H9 (cell line): Measurements from ENCODE around the gene MATN1. TPM values are rescaled to one million over a fixed set of nuclear protein-coding genes. Genes with fewer than 3 reads are reported as not detected.

Experiments
- DNase-seq: peaks from one replicate; pipeline ENCODE4 v3.0.0-alpha.2; 2017
- H2AFZ ChIP-seq: one replicate; pipeline ENCODE4 v1.6.1; 2013; ENCODE audit warnings: mild to moderate bottlenecking, low read length, control low read depth, moderate library complexity
- H2AK5ac ChIP-seq: 2 replicates; pipeline ENCODE4 v1.6.1; 2013; ENCODE audit warnings: low read length, control low read depth, mixed read lengths; ENCODE audit not compliant: insufficient read length
- H2BK120ac ChIP-seq: one replicate; pipeline ENCODE4 v1.6.1; 2013; ENCODE audit warnings: low read depth, mild to moderate bottlenecking, low read length, control low read depth, inconsistent platforms; ENCODE audit not compliant: poor library complexity, severe bottlenecking
- H2BK12ac ChIP-seq: 2 replicates; pipeline ENCODE4 v1.6.1; 2013; ENCODE audit warnings: low read length, control low read depth, mixed read lengths, low read depth; ENCODE audit not compliant: insufficient read length
- H2BK15ac ChIP-seq: 2 replicates; pipeline ENCODE4 v1.6.1; 2013; ENCODE audit warnings: low read depth, low read length, control low read depth
- H2BK20ac ChIP-seq: one replicate; pipeline ENCODE4 v1.6.1; 2013; ENCODE audit warnings: low read depth, mild to moderate bottlenecking, low read length, control low read depth, inconsistent platforms; ENCODE audit not compliant: poor library complexity, severe bottlenecking
- H2BK5ac ChIP-seq: 2 replicates; pipeline ENCODE4 v1.6.1; 2013; ENCODE audit warnings: low read length, control low read depth, mixed read lengths; ENCODE audit not compliant: insufficient read length
- H3K14ac ChIP-seq: 2 replicates; pipeline ENCODE4 v1.6.1; 2013; ENCODE audit warnings: low read length, control low read depth; ENCODE audit not compliant: insufficient read depth
- H3K18ac ChIP-seq: 2 replicates; pipeline ENCODE4 v1.6.1; 2013; ENCODE audit warnings: low read depth, mild to moderate bottlenecking, mixed read lengths, low read length, control low read depth; ENCODE audit not compliant: insufficient read length
- H3K23ac ChIP-seq: 2 replicates; pipeline ENCODE4 v1.6.1; 2013; ENCODE audit warnings: low read length, control low read depth, mixed read lengths, low read depth; ENCODE audit not compliant: insufficient read length
- H3K23me2 ChIP-seq: 2 replicates; pipeline ENCODE4 v1.6.1; 2013; ENCODE audit warnings: low read depth, mild to moderate bottlenecking, mixed read lengths, low read length, control low read depth; ENCODE audit not compliant: insufficient read length, poor library complexity, severe bottlenecking
- H3K27ac ChIP-seq: 2 replicates; pipeline ENCODE4 v1.5.1; 2013; ENCODE audit warnings: low read length, control low read depth, mixed read lengths, low read depth; ENCODE audit not compliant: insufficient read length
- H3K27me3 ChIP-seq: 2 replicates; pipeline ENCODE4 v1.6.1; 2013; ENCODE audit warnings: low read length, control low read depth, inconsistent platforms; ENCODE audit not compliant: insufficient read depth
- H3K4ac ChIP-seq: 2 replicates; pipeline ENCODE4 v1.6.1; 2013; ENCODE audit warnings: low read depth, mild to moderate bottlenecking, control low read depth, inconsistent platforms, low read length, moderate library complexity
- H3K4me1 ChIP-seq: 2 replicates; pipeline ENCODE4 v1.6.1; 2013; ENCODE audit warnings: low read length, control low read depth, inconsistent platforms; ENCODE audit not compliant: insufficient read depth
- H3K4me2 ChIP-seq: 2 replicates; pipeline ENCODE4 v1.6.1; 2013; ENCODE audit warnings: low read length, control low read depth, mixed read lengths; ENCODE audit not compliant: insufficient read length, insufficient read depth
- H3K56ac ChIP-seq: 2 replicates; pipeline ENCODE4 v1.6.1; 2013; ENCODE audit warnings: low read depth, mild to moderate bottlenecking, mixed read lengths, low read length, control low read depth; ENCODE audit not compliant: insufficient read length
- H3K79me1 ChIP-seq: 2 replicates; pipeline ENCODE4 v1.6.1; 2013; ENCODE audit warnings: low read depth, mild to moderate bottlenecking, moderate library complexity, low read length, control low read depth, inconsistent platforms; ENCODE audit not compliant: insufficient read depth, poor library complexity, severe bottlenecking
- H3K79me2 ChIP-seq: 2 replicates; pipeline ENCODE4 v1.6.1; 2013; ENCODE audit warnings: low read length, control low read depth, inconsistent platforms; ENCODE audit not compliant: insufficient read depth
- H3K9ac ChIP-seq: 2 replicates; pipeline ENCODE4 v1.6.1; 2013; ENCODE audit warnings: low read length, control low read depth, mixed read lengths; ENCODE audit not compliant: insufficient read length; ENCODE audit errors: extremely low read depth
- H3K9me3 ChIP-seq: one replicate; pipeline ENCODE4 v1.6.1; 2013; ENCODE audit warnings: low read depth, low read length, inconsistent platforms; ENCODE audit not compliant: control insufficient read depth
- H3T11ph ChIP-seq: one replicate; pipeline ENCODE4 v1.6.1; 2013; ENCODE audit warnings: mild to moderate bottlenecking, low read length, control low read depth, inconsistent platforms
- H4K20me1 ChIP-seq: one replicate; pipeline ENCODE4 v1.6.1; 2013; ENCODE audit not compliant: control insufficient read depth, insufficient read length, insufficient read depth
- H4K5ac ChIP-seq: 2 replicates; pipeline ENCODE4 v1.6.1; 2013; ENCODE audit warnings: low read depth, mild to moderate bottlenecking, mixed read lengths, low read length, control low read depth; ENCODE audit not compliant: insufficient read length
- H4K8ac ChIP-seq: replicated peaks from 2 replicates; pipeline ENCODE4 v1.6.1; 2013; ENCODE audit warnings: low read length, control low read depth, mixed read lengths, low read depth; ENCODE audit not compliant: insufficient read length
- H4K91ac ChIP-seq: 2 replicates; pipeline ENCODE4 v1.6.1; 2013; ENCODE audit warnings: low read depth, mild to moderate bottlenecking, moderate library complexity, mixed read lengths, low read length, control low read depth; ENCODE audit not compliant: insufficient read length
- H3K27ac Mint-ChIP-seq, 3 experiments: 2 replicates in 2 of 3; 3 replicates in 1 of 3; pipeline ENCODE4 v1.8.0; 2020 to 2021; ENCODE audit warnings: mixed read lengths in 3 of 3, mild to moderate bottlenecking in 1 of 3, moderate library complexity in 1 of 3
- H3K27me3 Mint-ChIP-seq: 2 replicates; pipeline ENCODE4 v1.8.0; 2021; ENCODE audit warnings: low read depth, mild to moderate bottlenecking, moderate library complexity, mixed read lengths
- H3K36me3 Mint-ChIP-seq, 3 experiments: 2 replicates in 2 of 3; 3 replicates in 1 of 3; pipeline ENCODE4 v1.8.0; 2020 to 2021; ENCODE audit warnings: low read depth in 3 of 3, mixed read lengths in 3 of 3; ENCODE audit not compliant: insufficient read depth in 1 of 3
- H3K4me1 Mint-ChIP-seq, 2 experiments: 2 replicates each; pipeline ENCODE4 v1.8.0; 2020; ENCODE audit warnings: mixed read lengths in 2 of 2
- H3K4me3 Mint-ChIP-seq, 2 experiments: 2 replicates in 1 of 2; 3 replicates in 1 of 2; pipeline ENCODE4 v1.8.0; 2020 to 2021; ENCODE audit warnings: mild to moderate bottlenecking in 2 of 2, mixed read lengths in 2 of 2, moderate library complexity in 1 of 2
- H3K9me3 Mint-ChIP-seq, 2 experiments: 2 replicates in 1 of 2; 3 replicates in 1 of 2; pipeline ENCODE4 v1.8.0; 2020; ENCODE audit warnings: mild to moderate bottlenecking in 2 of 2, mixed read lengths in 2 of 2, moderate library complexity in 1 of 2
- CTCF ChIP-seq: fragments of 200-600 bp; sonication (generic); conservative IDR thresholded peaks from 3 replicates; pipeline ENCODE4 v1.8.0; 2021; ENCODE audit warnings: antibody characterized with exemption, mild to moderate bottlenecking
- WGBS: extraction: QIAGEN DNeasy Blood & Tissue Kit; methylation state at CpG from one replicate; pipeline ENCODE4 v1.1.7; 2013; ENCODE audit warnings: missing lambda C conversion rate, low lambda C conversion rate, mixed read lengths; ENCODE audit not compliant: insufficient read length; ENCODE audit errors: extremely low coverage; 5-methylcytosine and 5-hydroxymethylcytosine counted together
- total RNA-seq: library from RNA; stranded (reverse); gene quantifications from 2 replicates; pipeline ENCODE4 v1.2.1, GENCODE V29; 2021

The MATN1 gene
- total RNA-seq, 1 experiment from 2014 or later = not detected

DNA sequence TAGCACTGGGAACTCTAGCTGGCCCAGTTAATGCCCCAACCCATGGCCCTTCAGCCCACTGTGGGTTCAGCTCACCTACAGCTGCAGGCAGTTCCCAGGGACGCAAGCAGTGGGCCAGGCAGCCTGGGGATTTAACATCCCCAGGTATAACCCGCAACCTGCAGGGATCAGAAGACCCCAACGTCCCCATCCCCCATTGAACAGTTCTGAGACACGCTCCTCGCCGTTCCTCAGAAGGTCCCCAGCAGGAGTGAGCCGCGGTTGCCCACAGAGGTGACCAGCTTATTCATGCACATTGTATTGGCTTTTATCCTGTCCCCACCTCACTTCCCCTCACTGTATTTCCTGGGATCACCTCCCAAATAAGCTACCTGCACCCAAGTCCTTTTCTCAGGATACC is 5.0 kb upstream of the MATN1 start:
- Histone ChIP-seq H3K9me3 (no peaks in the 10 kb centered on the region), H3T11ph (no peak overlapping the region), H4K20me1 (no peaks in the 10 kb centered on the region), H2AFZ (no peak overlapping the region), H3K4ac (no peak overlapping the region), H3K79me2 (no peaks in the 10 kb centered on the region), H3K18ac (no peak overlapping the region), H3K23ac (no peak overlapping the region), H3K27ac (no peak overlapping the region), H3K9ac (no peak overlapping the region), H3K56ac (no peak overlapping the region), H4K91ac (no peak overlapping the region), H2AK5ac (no peak overlapping the region), H2BK5ac (no peak overlapping the region), H2BK120ac (no peak overlapping the region), H2BK12ac (no peak overlapping the region), H3K4me1 (peaks cover 6% of the 10 kb centered on the region; the same call in 1 of the 2 replicates), H3K79me1 (no peaks in the 10 kb centered on the region), H4K5ac (no peak overlapping the region), H3K27me3 (no peaks in the 10 kb centered on the region), H3K4me2 (no peak overlapping the region), H2BK20ac (no peak overlapping the region), H3K14ac (no peak overlapping the region), H2BK15ac (no peak overlapping the region), H3K23me2 (no peaks in the 10 kb centered on the region), H4K8ac (no peak overlapping the region)
- Mint-ChIP-seq H3K36me3 (no peaks in the 10 kb centered on the region), H3K9me3 (no peaks in the 10 kb centered on the region), H3K27me3 (peaks cover 4% of the 10 kb centered on the region), H3K27ac (peak overlapping the region in 2 of 3 experiments; percentile 53 to 59; a peak in 2 of 7 replicates), H3K4me3 (no peak overlapping the region), H3K4me1 (peaks cover 30 to 49% of the 10 kb centered on the region in 2 experiments)
- no peak for DNase-seq
- TF ChIP-seq CTCF = no peak
- WGBS = no CpG with 5 or more reads among the region's 8 CpGs
